GM12891 (cell line): Measurements from ENCODE around the gene DKC1.

ENCODE experiments used
- PAX5 ChIP-seq: IDR thresholded peaks from 2 replicates; pipeline ENCODE4 v1.6.1; 2011; ENCODE audit warnings: low read length, moderate library complexity, mild to moderate bottlenecking; ENCODE audit not compliant: insufficient read depth, severe bottlenecking
- POLR2A ChIP-seq: IDR thresholded peaks from 2 replicates; pipeline ENCODE4 v1.6.1; 2011; ENCODE audit warnings: low read depth, low read length, control low read depth
- POLR2AphosphoS5 ChIP-seq: IDR thresholded peaks from 2 replicates; pipeline ENCODE4 v1.6.1; 2011; ENCODE audit warnings: low read depth, low read length, control low read depth
- POU2F2 ChIP-seq: IDR thresholded peaks from 2 replicates; pipeline ENCODE4 v1.6.1; 2011; ENCODE audit warnings: low read depth, mild to moderate bottlenecking, control low read depth, low read length, moderate library complexity
- TAF1 ChIP-seq: IDR thresholded peaks from 2 replicates; pipeline ENCODE4 v1.6.1; 2011; ENCODE audit warnings: low read depth, low read length, control low read depth

DNA sequence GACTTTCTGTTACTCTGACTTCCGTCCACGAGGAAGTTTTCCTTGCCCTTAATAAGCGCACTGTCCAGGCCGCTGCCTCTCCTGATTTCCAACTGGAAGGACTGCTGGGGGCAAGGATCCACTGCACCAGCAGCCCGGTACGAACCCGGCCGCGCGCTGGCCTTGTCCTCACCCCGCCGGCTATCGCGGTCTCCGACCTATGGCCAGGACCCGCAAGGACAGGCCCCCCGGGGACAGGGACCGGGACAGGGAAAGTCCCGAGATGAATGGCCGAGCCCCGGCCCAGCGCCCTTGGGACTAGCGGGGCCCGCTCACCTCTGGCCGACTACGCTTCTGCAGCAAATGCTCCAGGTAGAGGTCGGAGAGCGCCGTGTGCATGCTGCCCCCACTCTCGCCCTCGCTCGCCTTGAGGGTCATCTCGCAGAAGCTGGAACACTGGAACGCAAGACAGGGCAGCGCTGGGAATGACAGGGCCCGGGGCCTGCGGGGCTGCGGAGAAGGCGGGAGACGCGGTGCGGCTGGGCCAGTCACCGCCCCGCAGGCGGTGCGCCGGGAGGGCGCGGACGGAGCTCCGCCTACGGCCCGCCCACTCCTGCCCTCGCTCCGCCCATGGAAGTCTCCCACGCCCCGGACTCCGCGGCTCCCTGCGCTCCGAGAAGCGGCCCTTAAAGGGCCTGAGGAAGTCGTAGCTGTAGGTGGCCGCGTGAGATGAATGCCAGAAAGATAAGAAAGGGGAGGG is 42.5 kb downstream of the DKC1 start, which contains the start of gene MPP1:
- no peak for TF ChIP-seq POLR2AphosphoS5
- no peak for TF ChIP-seq POU2F2
- TF ChIP-seq TAF1 = no peak
- TF ChIP-seq POLR2A = no peak
- no peak for TF ChIP-seq PAX5
